CD4-positive, alpha-beta memory T cell (primary cell): ENCODE measurements around the gene APIP. TPM values are rescaled to one million over a fixed set of nuclear protein-coding genes. Genes with fewer than 3 reads are reported as not detected.

Experiments used
- CTCF ChIA-PET: fragments of 350-600 bp; sonication (Branson Sonifier 250); formaldehyde crosslinking; loops from one replicate; lab custom pipeline; 2021; ENCODE audit warnings: inconsistent platforms; ENCODE audit not compliant: partially characterized antibody; lab: Charles Lee
- POLR2A ChIA-PET: fragments of 350-600 bp; sonication (Branson Sonifier 250); formaldehyde crosslinking; loops from one replicate; lab custom pipeline; 2021; ENCODE audit not compliant: partially characterized antibody; lab: Charles Lee
- DNase-seq, 5 donors: peaks; one replicate each; pipeline versions ENCODE4 v3.0.0 to v3.0.0-alpha.2; 2020 to 2022; ENCODE audit warnings: mixed read lengths in 1 of 5
- H3K27ac ChIP-seq: one replicate; pipeline ENCODE4 v1.7.0; 2013; ENCODE audit warnings: low read depth, low read length
- H3K27me3 ChIP-seq: 2 replicates; pipeline ENCODE4 v1.7.0; 2013; ENCODE audit warnings: mild to moderate bottlenecking, low read length, moderate library complexity; ENCODE audit not compliant: insufficient read depth
- H3K36me3 ChIP-seq: 2 replicates; pipeline ENCODE4 v1.7.0; 2013; ENCODE audit warnings: mild to moderate bottlenecking, low read length, moderate library complexity; ENCODE audit not compliant: insufficient read depth
- H3K4me1 ChIP-seq: 2 replicates; pipeline ENCODE4 v1.7.0; 2013; ENCODE audit warnings: mild to moderate bottlenecking, low read length, moderate library complexity; ENCODE audit not compliant: insufficient read depth
- H3K4me3 ChIP-seq, 2 donors: one replicate each; pipeline ENCODE4 v1.7.0; 2013; ENCODE audit warnings: low read length in 2 of 2, mild to moderate bottlenecking in 1 of 2
- H3K9me3 ChIP-seq, 2 donors: one replicate each; pipeline ENCODE4 v1.7.0; 2013; ENCODE audit warnings: low read length in 2 of 2, control low read depth in 1 of 2; ENCODE audit not compliant: control insufficient read depth in 1 of 2
- H3K27ac Mint-ChIP-seq, 7 donors: one replicate each; pipeline ENCODE4 v1.8.0; 2020 to 2021; ENCODE audit warnings: mixed read lengths in 7 of 7, mild to moderate bottlenecking in 6 of 7, inconsistent platforms in 3 of 7, moderate library complexity in 3 of 7
- H3K27me3 Mint-ChIP-seq, 2 donors: one replicate each; pipeline ENCODE4 v1.8.0; 2020 to 2021; ENCODE audit warnings: mixed read lengths in 2 of 2
- H3K36me3 Mint-ChIP-seq, 2 donors: one replicate each; pipeline ENCODE4 v1.8.0; 2020 to 2021; ENCODE audit warnings: mixed read lengths in 2 of 2, inconsistent platforms in 1 of 2, mild to moderate bottlenecking in 1 of 2
- H3K4me1 Mint-ChIP-seq, 4 donors: one replicate each; pipeline ENCODE4 v1.8.0; 2020 to 2021; ENCODE audit warnings: mixed read lengths in 4 of 4, mild to moderate bottlenecking in 1 of 4
- H3K4me3 Mint-ChIP-seq, 8 donors: one replicate each; pipeline ENCODE4 v1.8.0; 2020 to 2021; ENCODE audit warnings: mixed read lengths in 8 of 8, mild to moderate bottlenecking in 7 of 8, moderate library complexity in 6 of 8, inconsistent platforms in 3 of 8
- H3K9me3 Mint-ChIP-seq, 8 donors: one replicate each; pipeline ENCODE4 v1.8.0; 2020 to 2021; ENCODE audit warnings: mixed read lengths in 8 of 8, mild to moderate bottlenecking in 5 of 8, inconsistent platforms in 3 of 8, moderate library complexity in 1 of 8
- intact Hi-C: fragments of 100-400 bp; cut with micrococcal nuclease; formaldehyde crosslinking; loops from one replicate; pipeline ENCODE4 v1.15.1; 2023
- microRNA-seq: library from miRNA; unstranded; fragments of <30 nt; microRNA quantifications from one replicate; pipeline ENCODE4 v1.2.0, GENCODE V29; 2021; ENCODE audit warnings: borderline replicate concordance, borderline number of aligned reads, borderline microRNAs expressed, mixed read lengths
- polyA plus RNA-seq, 2 donors: library from polyadenylated mRNA; unstranded; fragments of 300-500 nt; fragmentation: Illumina TruSeq; gene quantifications; one replicate each; pipeline ENCODE4 v1.2.3, GENCODE V29; 2021
- total RNA-seq, 2 experiments: library from RNA; stranded (reverse); gene quantifications; one replicate each; pipeline ENCODE4 v1.2.3, GENCODE V29; 2021

The APIP gene
- total and polyA plus RNA-seq, 4 experiments from 2014 or later = 17.2 to 27.6 (median 18.0) TPM

GRCh38 chr11:34836958-34837856 is 79.0 kb downstream of the APIP start:
- ChIA-PET POLR2A (no interaction called here), CTCF (no interaction called here)
- H3K27ac ChIP-seq = no peak overlapping the region
- no peaks in the 10 kb centered on the region for H3K9me3 ChIP-seq
- Mint-ChIP-seq H3K4me1 (no peaks in the 10 kb centered on the region), H3K27ac (no peak overlapping the region), H3K36me3 (no peaks in the 10 kb centered on the region), H3K9me3 (peaks cover 0 to 5% (median 0%) of the 10 kb centered on the region in 8 donors), H3K4me3 (no peak overlapping the region), H3K27me3 (peaks cover 11 to 23% of the 10 kb centered on the region in 2 donors)
- no peaks in the 10 kb centered on the region for H3K4me1 ChIP-seq
- no peak for DNase-seq
- no peaks in the 10 kb centered on the region for H3K27me3 ChIP-seq
- H3K4me3 ChIP-seq = no peak overlapping the region
- H3K36me3 ChIP-seq = no peaks in the 10 kb centered on the region
- intact Hi-C loops = no loop called here

- intact Hi-C loops = no loop called here
- H3K4me3 ChIP-seq = no peak overlapping the region
- H3K4me3 Mint-ChIP-seq = no peak overlapping the region
- POLR2A ChIA-PET = no interaction called here
- peaks cover 10 to 23% of the 10 kb centered on the region in 2 donors for H3K27me3 Mint-ChIP-seq
- CTCF ChIA-PET = interaction anchor here (0.8 to 1.1 kb wide), 2 partner anchors 9 to 11 kb away, joined by 4 read pairs; no protein-coding TSS in a partner anchor
- H3K9me3 ChIP-seq = no peaks in the 10 kb centered on the region
- no peaks in the 10 kb centered on the region for H3K36me3 Mint-ChIP-seq
- no peaks in the 10 kb centered on the region for H3K4me1 Mint-ChIP-seq
- no peaks in the 10 kb centered on the region for H3K4me1 ChIP-seq
- H3K27me3 ChIP-seq = no peaks in the 10 kb centered on the region
- peaks cover 0 to 5% (median 0%) of the 10 kb centered on the region in 8 donors for H3K9me3 Mint-ChIP-seq
- no peak for DNase-seq
- no peak overlapping the region for H3K27ac ChIP-seq
- no peak overlapping the region for H3K27ac Mint-ChIP-seq
- no peaks in the 10 kb centered on the region for H3K36me3 ChIP-seq
Measured at GRCh38 chr11:34833602-34834001, 82.6 kb downstream of the APIP start.

Small RNA genes lying within 50 kb of the gene (microRNA-seq; reads per million reads assigned to microRNA genes)
- gene MIR1343 = 3.8 reads per million, percentile 19 among the genes with 10 or more reads in this experiment

Other genes with a start within 250 kb of the APIP start
- gene PDHX, start 239 bp upstream of the APIP start, total RNA-seq = 10 to 100 TPM; 39.1 to 43.5 TPM
- gene PDHX, start 239 bp upstream of the APIP start, polyA plus RNA-seq = 10 to 100 TPM; 17.6 to 20.4 TPM
- 100 to 1,000 TPM; 808 to 809 TPM for gene CD44, start 222.8 kb upstream of the APIP start, total RNA-seq
- gene CD44, start 222.8 kb upstream of the APIP start, polyA plus RNA-seq = 100 to 1,000 TPM; 390 to 554 TPM